Astrocyte (in vitro differentiated cells and primary cell): ENCODE measurements around the gene HTR3D.

Experiments
- CTCF ChIP-seq: IDR thresholded peaks from 2 replicates; pipeline ENCODE4 v1.5.1; 2011; ENCODE audit warnings: low read depth, mild to moderate bottlenecking, inconsistent platforms, low read length, moderate library complexity; ENCODE audit not compliant: insufficient read depth
- EZH2 ChIP-seq: IDR thresholded peaks from 2 replicates; pipeline ENCODE4 v1.6.1; 2012; ENCODE audit warnings: mild to moderate bottlenecking, low read length, inconsistent platforms; ENCODE audit not compliant: insufficient read depth

- TF ChIP-seq CTCF (no peak), EZH2 (no peak)
These were observed 50.5 kb downstream of the HTR3D start for GRCh38 chr3:184082034-184082433.
